ENCODE data around the gene ADCY10. TPM values are rescaled to one million over a fixed set of nuclear protein-coding genes. Genes with fewer than 3 reads are reported as not detected.

The ADCY10 gene
- polyA plus RNA-seq, 3 donors, result 0.09 TPM; not detected in 2

DNA sequence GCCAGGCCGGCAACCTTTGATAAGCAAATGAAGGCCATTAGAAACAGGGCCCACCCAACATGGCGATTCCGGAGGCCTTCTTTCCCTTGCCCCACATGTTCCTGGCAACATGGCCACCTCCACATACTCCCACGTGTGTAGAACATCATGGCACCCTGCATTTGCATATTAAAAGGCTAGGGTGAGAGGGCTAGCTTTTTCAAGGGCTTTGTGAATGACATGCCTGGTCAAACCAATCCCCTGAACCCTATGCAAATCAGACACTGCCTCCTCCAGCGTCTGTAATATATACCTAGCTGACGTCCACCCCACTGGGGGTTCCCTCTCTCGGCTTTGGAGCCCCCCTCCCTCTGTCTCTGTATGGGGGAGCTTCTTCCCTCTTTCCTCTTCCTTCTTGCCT is 1.6 kb downstream of the ADCY10 start:
- Histone ChIP-seq H3K4me2 (replicated peaks; ENCODE audit: extremely low read depth, low read length, poor library complexity, severe bottlenecking) (no peak overlapping the region), H3K27me3 (ENCODE audit: control insufficient read depth in 2 of 2, insufficient read depth in 2 of 2, low read length in 2 of 2) (no peaks in the 10 kb centered on the region), H3K79me2 (ENCODE audit: insufficient read depth, low read length) (no peaks in the 10 kb centered on the region), H3K9me3 (replicated peaks in 1 of 2; ENCODE audit: control insufficient read depth in 1 of 2, insufficient read depth in 1 of 2, low read length in 2 of 2) (peaks cover 10 to 12% of the 10 kb centered on the region in 2 donors), H4K20me1 (ENCODE audit: insufficient read depth, low read length) (no peaks in the 10 kb centered on the region), H3K4me3 (replicated peaks in 1 of 3; ENCODE audit: low read depth in 2 of 3, low read length in 3 of 3) (no peak overlapping the region), H2AFZ (ENCODE audit: insufficient read depth, low read depth, low read length, poor library complexity, severe bottlenecking) (no peak overlapping the region), H3K27ac (ENCODE audit: low read depth in 1 of 2, low read length in 2 of 2) (no peak overlapping the region), H3K9ac (ENCODE audit: insufficient read depth, low read length, poor library complexity, severe bottlenecking) (no peak overlapping the region), H3K4me1 (ENCODE audit: control insufficient read depth in 1 of 2, insufficient read depth in 2 of 2, low read length in 2 of 2) (peaks cover 0 to 10% of the 10 kb centered on the region in 2 donors), H3K36me3 (replicated peaks in 1 of 2; ENCODE audit: control insufficient read depth in 1 of 2, insufficient read depth in 2 of 2, low read length in 2 of 2) (peaks cover 8 to 32% of the 10 kb centered on the region in 2 donors)
- Mint-ChIP-seq H3K27ac (peak overlapping the region in 1 of 7 donors; percentile 2), H3K4me3 (no peak overlapping the region), H3K4me1 (peaks cover 9% of the 10 kb centered on the region), H3K27me3 (ENCODE audit: low read depth in 3 of 3) (peaks cover 0 to 1% (median 0%) of the 10 kb centered on the region in 3 donors), H3K36me3 (peaks cover 19 to 23% of the 10 kb centered on the region in 2 donors), H3K9me3 (peaks cover 6 to 15% (median 10%) of the 10 kb centered on the region in 7 donors)
- 100% methylated on average over 1 of the region's 7 CpGs for WGBS (ENCODE audit: insufficient coverage)
- intact Hi-C loops (cut with micrococcal nuclease), result no loop called here
- TF ChIP-seq CTCF (IDR thresholded peaks at IDR 0.05), result no peak
- no peak for DNase-seq

GRCh38 chr1:167911413-167911812 is 2.5 kb downstream of the ADCY10 start:
- Histone ChIP-seq H3K9me3 (replicated peaks in 1 of 2; ENCODE audit: control insufficient read depth in 1 of 2, insufficient read depth in 1 of 2, low read length in 2 of 2) (peaks cover 10 to 12% of the 10 kb centered on the region in 2 donors), H3K4me1 (ENCODE audit: control insufficient read depth in 1 of 2, insufficient read depth in 2 of 2, low read length in 2 of 2) (peaks cover 0 to 10% of the 10 kb centered on the region in 2 donors), H3K9ac (ENCODE audit: insufficient read depth, low read length, poor library complexity, severe bottlenecking) (no peak overlapping the region), H3K27ac (ENCODE audit: low read depth in 1 of 2, low read length in 2 of 2) (no peak overlapping the region), H3K4me3 (replicated peaks in 1 of 3; ENCODE audit: low read depth in 2 of 3, low read length in 3 of 3) (peak overlapping the region in 1 of 3 experiments; percentile 35), H4K20me1 (ENCODE audit: insufficient read depth, low read length) (no peaks in the 10 kb centered on the region), H2AFZ (ENCODE audit: insufficient read depth, low read depth, low read length, poor library complexity, severe bottlenecking) (peak overlapping the region; percentile 47), H3K79me2 (ENCODE audit: insufficient read depth, low read length) (no peaks in the 10 kb centered on the region), H3K27me3 (ENCODE audit: control insufficient read depth in 2 of 2, insufficient read depth in 2 of 2, low read length in 2 of 2) (no peaks in the 10 kb centered on the region), H3K4me2 (replicated peaks; ENCODE audit: extremely low read depth, low read length, poor library complexity, severe bottlenecking) (no peak overlapping the region), H3K36me3 (replicated peaks in 1 of 2; ENCODE audit: control insufficient read depth in 1 of 2, insufficient read depth in 2 of 2, low read length in 2 of 2) (peaks cover 2 to 23% of the 10 kb centered on the region in 2 donors)
- Mint-ChIP-seq H3K36me3 (peaks cover 13 to 14% of the 10 kb centered on the region in 2 donors), H3K4me3 (peak overlapping the region; percentile 52 to 67), H3K27ac (peak overlapping the region in 2 of 7 donors; percentile 26 to 89), H3K27me3 (ENCODE audit: low read depth in 3 of 3) (no peaks in the 10 kb centered on the region), H3K4me1 (peaks cover 9% of the 10 kb centered on the region), H3K9me3 (peaks cover 6 to 15% (median 10%) of the 10 kb centered on the region in 7 donors)
- 68% methylated on average over 4 of the region's 8 CpGs for WGBS (ENCODE audit: insufficient coverage)
- no peak for DNase-seq
- TF ChIP-seq CTCF (IDR thresholded peaks at IDR 0.05), result no peak
- intact Hi-C loops (cut with micrococcal nuclease), result no loop called here

Measured in CD14-positive monocyte (primary cell).